Measurements from ENCODE around the gene TAL1.
A peak's percentile ranks its signal among the peaks of the same experiment; 100 is the strongest.
"Not testable (repeated sequence)": the region's sequence is repeated elsewhere in the genome, so short reads cannot be mapped to it uniquely, and the experiment has no call there.

The TAL1 gene

GRCh38 chr1:47195981-47196380 is 36.0 kb downstream of the TAL1 start:
- H3K27me3 ChIP-seq (ENCODE audit: control insufficient read depth in 3 of 3, insufficient read depth in 3 of 3, low read depth in 1 of 3, low read length in 3 of 3): peaks cover 0 to 21% (median 3%) of the 10 kb centered on the region in 3 experiments
- not testable (repeated sequence) for H2AK5ac ChIP-seq (ENCODE audit: low read depth, low read length); H3K4me3 ChIP-seq (ENCODE audit: low read length in 2 of 2); H4K91ac ChIP-seq (ENCODE audit: low read depth, low read length, poor library complexity); H3K23ac ChIP-seq (ENCODE audit: low read depth, low read length, poor library complexity); DNase-seq (ENCODE audit: low spot score); H4K8ac ChIP-seq (ENCODE audit: low read depth, low read length); H3K79me1 ChIP-seq (ENCODE audit: low read depth, low read length); H3K9me3 ChIP-seq (replicated peaks in 1 of 2; ENCODE audit: control insufficient read depth in 2 of 2, insufficient read depth in 1 of 2, low read depth in 1 of 2, low read length in 2 of 2); H3K27ac ChIP-seq (replicated peaks; ENCODE audit: low read length); H3K9ac ChIP-seq (ENCODE audit: low read depth, low read length, poor library complexity); H3K4me2 ChIP-seq (ENCODE audit: insufficient read depth, low read length, poor library complexity, severe bottlenecking); H3K36me3 ChIP-seq (replicated peaks in 1 of 2; ENCODE audit: control insufficient read depth in 2 of 2, insufficient read depth in 2 of 2, low read length in 2 of 2); H3K18ac ChIP-seq (ENCODE audit: low read length); H3K4ac ChIP-seq (ENCODE audit: low read length); H3K14ac ChIP-seq (ENCODE audit: low read length); H2BK15ac ChIP-seq (ENCODE audit: low read length); H2BK12ac ChIP-seq (ENCODE audit: low read length); H2AFZ ChIP-seq (ENCODE audit: low read length); H2BK5ac ChIP-seq (ENCODE audit: low read length); H3K4me1 ChIP-seq (ENCODE audit: control insufficient read depth in 2 of 2, insufficient read depth in 1 of 2, low read depth in 1 of 2, low read length in 2 of 2); H2BK120ac ChIP-seq (ENCODE audit: low read depth, low read length)
- no CpG with 5 or more reads among the region's 9 CpGs for WGBS, 2 donors (ENCODE audit: extremely low coverage in 2 of 2, insufficient read length in 2 of 2, insufficient replicate concordance in 1 of 2)

GRCh38 chr1:47194311-47194710 is 37.7 kb downstream of the TAL1 start:
- no peaks in the 10 kb centered on the region for H3K79me1 ChIP-seq (ENCODE audit: low read depth, low read length)
- H4K91ac ChIP-seq (ENCODE audit: low read depth, low read length, poor library complexity): no peak overlapping the region
- no peak overlapping the region for H2AK5ac ChIP-seq (ENCODE audit: low read depth, low read length)
- H3K18ac ChIP-seq (ENCODE audit: low read length): no peak overlapping the region
- no peak overlapping the region for H4K8ac ChIP-seq (ENCODE audit: low read depth, low read length)
- no peaks in the 10 kb centered on the region for H3K36me3 ChIP-seq (replicated peaks in 1 of 2; ENCODE audit: control insufficient read depth in 2 of 2, insufficient read depth in 2 of 2, low read length in 2 of 2)
- H3K23ac ChIP-seq (ENCODE audit: low read depth, low read length, poor library complexity): no peak overlapping the region
- H2BK12ac ChIP-seq (ENCODE audit: low read length): no peak overlapping the region
- H2BK120ac ChIP-seq (ENCODE audit: low read depth, low read length): no peak overlapping the region
- no peak overlapping the region for H2BK15ac ChIP-seq (ENCODE audit: low read length)
- peaks cover 6% of the 10 kb centered on the region in 2 donors for H3K4me1 ChIP-seq (ENCODE audit: control insufficient read depth in 2 of 2, insufficient read depth in 1 of 2, low read depth in 1 of 2, low read length in 2 of 2)
- no peak overlapping the region for H3K4ac ChIP-seq (ENCODE audit: low read length)
- no peak overlapping the region for H3K14ac ChIP-seq (ENCODE audit: low read length)
- H3K27ac ChIP-seq (replicated peaks; ENCODE audit: low read length): no peak overlapping the region
- H2AFZ ChIP-seq (ENCODE audit: low read length): no peak overlapping the region
- H3K4me3 ChIP-seq (ENCODE audit: low read length in 2 of 2): no peak overlapping the region
- H3K9me3 ChIP-seq (replicated peaks in 1 of 2; ENCODE audit: control insufficient read depth in 2 of 2, insufficient read depth in 1 of 2, low read depth in 1 of 2, low read length in 2 of 2): no peaks in the 10 kb centered on the region
- no peak for DNase-seq (ENCODE audit: low spot score)
- no peak overlapping the region for H3K4me2 ChIP-seq (ENCODE audit: insufficient read depth, low read length, poor library complexity, severe bottlenecking)
- H3K9ac ChIP-seq (ENCODE audit: low read depth, low read length, poor library complexity): no peak overlapping the region
- no peak overlapping the region for H2BK5ac ChIP-seq (ENCODE audit: low read length)
- H3K27me3 ChIP-seq (ENCODE audit: control insufficient read depth in 3 of 3, insufficient read depth in 3 of 3, low read depth in 1 of 3, low read length in 3 of 3): peaks cover 0 to 20% (median 3%) of the 10 kb centered on the region in 3 experiments

- H2BK12ac ChIP-seq (ENCODE audit: low read length); H2AK5ac ChIP-seq (ENCODE audit: low read depth, low read length); H2BK15ac ChIP-seq (ENCODE audit: low read length); H3K27ac ChIP-seq (replicated peaks; ENCODE audit: low read length); H3K79me1 ChIP-seq (ENCODE audit: low read depth, low read length); H3K36me3 ChIP-seq (replicated peaks in 1 of 2; ENCODE audit: control insufficient read depth in 2 of 2, insufficient read depth in 2 of 2, low read length in 2 of 2); H4K8ac ChIP-seq (ENCODE audit: low read depth, low read length); H3K4me1 ChIP-seq (ENCODE audit: control insufficient read depth in 2 of 2, insufficient read depth in 1 of 2, low read depth in 1 of 2, low read length in 2 of 2); H2BK120ac ChIP-seq (ENCODE audit: low read depth, low read length); DNase-seq (ENCODE audit: low spot score); H3K9ac ChIP-seq (ENCODE audit: low read depth, low read length, poor library complexity); H2BK5ac ChIP-seq (ENCODE audit: low read length); H3K14ac ChIP-seq (ENCODE audit: low read length); H3K9me3 ChIP-seq (replicated peaks in 1 of 2; ENCODE audit: control insufficient read depth in 2 of 2, insufficient read depth in 1 of 2, low read depth in 1 of 2, low read length in 2 of 2); H2AFZ ChIP-seq (ENCODE audit: low read length); H3K4me2 ChIP-seq (ENCODE audit: insufficient read depth, low read length, poor library complexity, severe bottlenecking); H3K18ac ChIP-seq (ENCODE audit: low read length); H3K23ac ChIP-seq (ENCODE audit: low read depth, low read length, poor library complexity); H3K4me3 ChIP-seq (ENCODE audit: low read length in 2 of 2); H4K91ac ChIP-seq (ENCODE audit: low read depth, low read length, poor library complexity); H3K4ac ChIP-seq (ENCODE audit: low read length): not testable (repeated sequence)
- WGBS, 2 donors (ENCODE audit: extremely low coverage in 2 of 2, insufficient read length in 2 of 2, insufficient replicate concordance in 1 of 2): no CpG with 5 or more reads among the region's 10 CpGs
- peaks cover 0 to 12% (median 0%) of the 10 kb centered on the region in 3 experiments for H3K27me3 ChIP-seq (ENCODE audit: control insufficient read depth in 3 of 3, insufficient read depth in 3 of 3, low read depth in 1 of 3, low read length in 3 of 3)
Observed at GRCh38 chr1:47193496-47193895, 38.5 kb downstream of the TAL1 start.

- Histone ChIP-seq H4K91ac (ENCODE audit: low read depth, low read length, poor library complexity) (no peak overlapping the region), H2BK15ac (ENCODE audit: low read length) (no peak overlapping the region), H3K14ac (ENCODE audit: low read length) (no peak overlapping the region), H3K4me1 (ENCODE audit: control insufficient read depth in 2 of 2, insufficient read depth in 1 of 2, low read depth in 1 of 2, low read length in 2 of 2) (peaks cover 6% of the 10 kb centered on the region in 2 donors), H3K18ac (ENCODE audit: low read length) (no peak overlapping the region), H3K4me3 (ENCODE audit: low read length in 2 of 2) (no peak overlapping the region), H2BK120ac (ENCODE audit: low read depth, low read length) (no peak overlapping the region), H4K8ac (ENCODE audit: low read depth, low read length) (no peak overlapping the region), H3K23ac (ENCODE audit: low read depth, low read length, poor library complexity) (no peak overlapping the region), H3K79me1 (ENCODE audit: low read depth, low read length) (no peaks in the 10 kb centered on the region), H2AFZ (ENCODE audit: low read length) (peak overlapping the region; percentile 80), H3K36me3 (replicated peaks in 1 of 2; ENCODE audit: control insufficient read depth in 2 of 2, insufficient read depth in 2 of 2, low read length in 2 of 2) (no peaks in the 10 kb centered on the region), H3K9ac (ENCODE audit: low read depth, low read length, poor library complexity) (no peak overlapping the region), H3K4ac (ENCODE audit: low read length) (no peak overlapping the region), H3K27me3 (ENCODE audit: control insufficient read depth in 3 of 3, insufficient read depth in 3 of 3, low read depth in 1 of 3, low read length in 3 of 3) (peaks cover 0 to 9% (median 0%) of the 10 kb centered on the region in 3 experiments), H2BK12ac (ENCODE audit: low read length) (no peak overlapping the region), H3K9me3 (replicated peaks in 1 of 2; ENCODE audit: control insufficient read depth in 2 of 2, insufficient read depth in 1 of 2, low read depth in 1 of 2, low read length in 2 of 2) (no peaks in the 10 kb centered on the region), H3K27ac (replicated peaks; ENCODE audit: low read length) (no peak overlapping the region), H2BK5ac (ENCODE audit: low read length) (no peak overlapping the region), H3K4me2 (ENCODE audit: insufficient read depth, low read length, poor library complexity, severe bottlenecking) (no peak overlapping the region), H2AK5ac (ENCODE audit: low read depth, low read length) (no peak overlapping the region)
- peak; percentile 81 for DNase-seq (ENCODE audit: low spot score)
- no CpG with 5 or more reads among the region's 10 CpGs for WGBS, 2 donors (ENCODE audit: extremely low coverage in 2 of 2, insufficient read length in 2 of 2, insufficient replicate concordance in 1 of 2)
Observed at GRCh38 chr1:47192458-47193384, 39.3 kb downstream of the TAL1 start.
